AG09319 (cell line): Measurements from ENCODE around the gene OVCA2.

ENCODE experiments used
- DNase-seq: peaks from one replicate; pipeline ENCODE4 v3.0.0-alpha.2; 2010; ENCODE audit warnings: low read depth; ENCODE audit errors: extremely low read depth
- CTCF ChIP-seq: IDR thresholded peaks from 2 replicates; pipeline ENCODE4 v1.5.1; 2011; ENCODE audit warnings: low read depth, mild to moderate bottlenecking, inconsistent platforms, low read length, moderate library complexity

Gene OVCA2

GRCh38 chr17:2065949-2066400 is 24.2 kb downstream of the OVCA2 start:
- DNase-seq, result no peak
- no peak for TF ChIP-seq CTCF

- no peak for DNase-seq
- no peak for TF ChIP-seq CTCF
Measured at GRCh38 chr17:2067048-2067561, 25.3 kb downstream of the OVCA2 start.

GRCh38 chr17:2067608-2068024 is 25.8 kb downstream of the OVCA2 start:
- no peak for TF ChIP-seq CTCF

GRCh38 chr17:2068031-2068518 is 26.3 kb downstream of the OVCA2 start:
- DNase-seq, result no peak
- TF ChIP-seq CTCF, result no peak

More at GRCh38 chr17:2067608-2068024, 25.8 kb downstream of the OVCA2 start:
- no peak for DNase-seq

- no peak for DNase-seq
- TF ChIP-seq CTCF, result no peak
Measured at GRCh38 chr17:2068519-2069051, 26.8 kb downstream of the OVCA2 start.

GRCh38 chr17:2070241-2071023 is 28.6 kb downstream of the OVCA2 start:
- DNase-seq, result no peak
- no peak for TF ChIP-seq CTCF

- DNase-seq, result no peak
- TF ChIP-seq CTCF, result no peak
Measured at GRCh38 chr17:2071024-2071385, 29.2 kb downstream of the OVCA2 start.
